ENCODE data around the gene CLEC2A. TPM values are rescaled to one million over a fixed set of nuclear protein-coding genes. Genes with fewer than 3 reads are reported as not detected.
"Not testable (repeated sequence)": the region's sequence is repeated elsewhere in the genome, so short reads cannot be mapped to it uniquely, and the experiment has no call there.

The CLEC2A gene, protein sequence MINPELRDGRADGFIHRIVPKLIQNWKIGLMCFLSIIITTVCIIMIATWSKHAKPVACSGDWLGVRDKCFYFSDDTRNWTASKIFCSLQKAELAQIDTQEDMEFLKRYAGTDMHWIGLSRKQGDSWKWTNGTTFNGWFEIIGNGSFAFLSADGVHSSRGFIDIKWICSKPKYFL
- total RNA-seq (not detected), polyA plus RNA-seq (not detected)

DNA sequence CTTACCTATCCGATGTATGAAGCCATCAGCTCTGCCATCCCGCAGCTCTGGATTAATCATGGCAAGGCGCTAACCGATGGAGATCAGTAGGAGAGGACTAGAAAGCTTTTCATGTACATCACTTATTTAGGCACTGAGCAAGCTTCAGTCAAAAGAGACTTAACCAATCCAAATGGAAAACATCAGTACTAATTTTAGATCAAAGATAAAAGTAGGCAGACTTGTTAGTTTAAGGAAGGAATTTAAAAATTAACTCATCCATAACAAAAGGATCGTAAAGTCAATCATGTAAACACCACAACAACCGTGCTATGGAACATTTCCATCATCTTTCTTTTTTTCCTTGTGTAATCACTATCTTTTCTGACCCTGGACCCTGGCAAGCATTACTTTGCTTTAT lies at the start of gene CLEC2A:
CLEC2A (minus strand) TSS at position 101 of the 400 bp plus-strand sequence; CDS start at position 60, 41 bp downstream.
- no peaks in the 10 kb centered on the region for H3K4me1 ChIP-seq
- H3K36me3 ChIP-seq: no peaks in the 10 kb centered on the region
- intact Hi-C loops (cut with DNase I): no loop called here
- no peaks in the 10 kb centered on the region for H3K9me3 ChIP-seq
- TF ChIP-seq, protein P1, sequence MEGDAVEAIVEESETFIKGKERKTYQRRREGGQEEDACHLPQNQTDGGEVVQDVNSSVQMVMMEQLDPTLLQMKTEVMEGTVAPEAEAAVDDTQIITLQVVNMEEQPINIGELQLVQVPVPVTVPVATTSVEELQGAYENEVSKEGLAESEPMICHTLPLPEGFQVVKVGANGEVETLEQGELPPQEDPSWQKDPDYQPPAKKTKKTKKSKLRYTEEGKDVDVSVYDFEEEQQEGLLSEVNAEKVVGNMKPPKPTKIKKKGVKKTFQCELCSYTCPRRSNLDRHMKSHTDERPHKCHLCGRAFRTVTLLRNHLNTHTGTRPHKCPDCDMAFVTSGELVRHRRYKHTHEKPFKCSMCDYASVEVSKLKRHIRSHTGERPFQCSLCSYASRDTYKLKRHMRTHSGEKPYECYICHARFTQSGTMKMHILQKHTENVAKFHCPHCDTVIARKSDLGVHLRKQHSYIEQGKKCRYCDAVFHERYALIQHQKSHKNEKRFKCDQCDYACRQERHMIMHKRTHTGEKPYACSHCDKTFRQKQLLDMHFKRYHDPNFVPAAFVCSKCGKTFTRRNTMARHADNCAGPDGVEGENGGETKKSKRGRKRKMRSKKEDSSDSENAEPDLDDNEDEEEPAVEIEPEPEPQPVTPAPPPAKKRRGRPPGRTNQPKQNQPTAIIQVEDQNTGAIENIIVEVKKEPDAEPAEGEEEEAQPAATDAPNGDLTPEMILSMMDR (IDR thresholded peaks at IDR 0.05): no peak
- TF ChIP-seq POLR2A (IDR thresholded peaks at IDR 0.05) (no peak), POLR2AphosphoS5 (IDR thresholded peaks at IDR 0.05) (no peak), EP300 (IDR thresholded peaks at IDR 0.05) (no peak)
- H3K27ac ChIP-seq: no peak within 1 kb of the TSS
- H3K27me3 ChIP-seq: no peaks in the 10 kb centered on the region
- H3K4me3 ChIP-seq: no peak within 1 kb of the TSS
- DNase-seq: no peak
- WGBS, 2 donors: 50 to 79% methylated on average over 6 of the region's 6 CpGs

DNA sequence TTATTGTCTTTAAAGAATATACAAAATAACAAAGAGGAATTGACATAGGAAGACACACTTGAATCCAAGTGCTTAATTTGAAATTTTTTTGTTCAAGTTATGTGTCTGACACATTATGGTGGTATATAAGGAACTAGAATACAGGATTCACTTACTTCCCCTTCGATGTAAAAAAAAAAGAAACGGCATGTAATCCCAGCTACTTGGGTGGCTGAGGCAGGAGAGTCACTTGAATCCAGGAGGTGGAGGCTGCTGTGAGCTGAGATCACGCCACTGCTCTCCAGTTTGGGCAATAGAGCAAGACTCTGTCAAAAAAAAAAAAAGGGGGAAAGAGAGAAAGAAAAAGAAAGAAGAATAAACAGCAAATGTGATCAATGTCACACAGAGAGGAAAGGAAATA lies 48.0 kb upstream of the CLEC2A start:
- WGBS, 2 donors: 81 to 82% methylated on average over 3 of the region's 3 CpGs
- no peak for DNase-seq
- no peak overlapping the region for H3K27ac ChIP-seq
- no peaks in the 10 kb centered on the region for H3K36me3 ChIP-seq
- H3K9me3 ChIP-seq: no peaks in the 10 kb centered on the region
- H3K27me3 ChIP-seq: no peaks in the 10 kb centered on the region
- TF ChIP-seq POLR2A (IDR thresholded peaks at IDR 0.05) (no peak), POLR2AphosphoS5 (IDR thresholded peaks at IDR 0.05) (no peak), EP300 (IDR thresholded peaks at IDR 0.05) (no peak)
- TF ChIP-seq, protein P1 (IDR thresholded peaks at IDR 0.05): no peak
- H3K4me3 ChIP-seq: no peak overlapping the region
- no peaks in the 10 kb centered on the region for H3K4me1 ChIP-seq
- intact Hi-C loops (cut with DNase I): no loop called here

DNA sequence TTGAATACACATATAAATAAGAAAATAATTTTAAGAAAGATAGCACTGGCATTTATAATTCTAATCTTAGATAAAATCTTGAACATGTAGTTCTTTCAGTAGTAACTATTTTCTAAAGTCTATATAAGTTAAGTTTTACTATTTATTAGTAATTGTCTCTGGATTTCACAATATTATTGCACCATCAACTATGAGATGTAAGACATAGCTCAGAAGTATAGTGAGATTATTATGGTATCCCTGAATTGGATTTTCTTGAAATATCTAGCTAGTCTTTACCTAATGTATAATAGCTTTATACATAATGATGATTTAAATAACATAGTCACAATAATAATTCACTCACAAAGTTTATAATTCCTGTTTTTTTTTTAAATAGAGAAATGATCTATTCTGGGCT lies 45.7 kb upstream of the CLEC2A start:
- Histone ChIP-seq H3K27me3 (no peaks in the 10 kb centered on the region), H3K4me1 (no peaks in the 10 kb centered on the region), H3K36me3 (no peaks in the 10 kb centered on the region), H3K9me3 (no peaks in the 10 kb centered on the region), H3K4me3 (no peak overlapping the region), H3K27ac (no peak overlapping the region)
- intact Hi-C loops (cut with DNase I): no loop called here
- TF ChIP-seq EP300 (IDR thresholded peaks at IDR 0.05) (no peak), POLR2AphosphoS5 (IDR thresholded peaks at IDR 0.05) (no peak), POLR2A (IDR thresholded peaks at IDR 0.05) (no peak)
- TF ChIP-seq, protein P1 (IDR thresholded peaks at IDR 0.05): no peak
- no peak for DNase-seq

DNA sequence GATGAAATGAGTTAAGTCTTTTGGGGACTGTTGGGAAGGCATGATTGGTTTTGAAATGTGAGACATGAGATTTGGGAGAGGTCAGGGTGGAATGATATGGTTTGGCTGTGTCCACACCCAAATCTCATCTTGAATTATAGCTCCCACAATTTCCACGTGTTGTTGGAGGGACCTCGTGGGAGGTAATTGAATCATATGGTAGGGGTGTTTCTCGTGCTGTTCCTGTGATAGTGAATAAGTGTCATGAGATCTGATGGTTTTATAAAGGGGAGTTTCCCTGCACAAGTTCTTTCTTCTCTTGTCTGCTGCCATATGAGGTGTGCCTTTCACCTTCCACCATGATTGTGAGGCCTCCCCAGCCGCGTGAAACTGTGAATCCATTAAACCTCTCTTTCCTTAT lies 44.5 kb upstream of the CLEC2A start:
- H3K36me3 ChIP-seq; DNase-seq; H3K27ac ChIP-seq; intact Hi-C loops (cut with DNase I); H3K4me1 ChIP-seq; H3K27me3 ChIP-seq; H3K9me3 ChIP-seq; H3K4me3 ChIP-seq: not testable (repeated sequence)
- WGBS, 2 donors: 54 to 63% methylated on average over 5 of the region's 5 CpGs

DNA sequence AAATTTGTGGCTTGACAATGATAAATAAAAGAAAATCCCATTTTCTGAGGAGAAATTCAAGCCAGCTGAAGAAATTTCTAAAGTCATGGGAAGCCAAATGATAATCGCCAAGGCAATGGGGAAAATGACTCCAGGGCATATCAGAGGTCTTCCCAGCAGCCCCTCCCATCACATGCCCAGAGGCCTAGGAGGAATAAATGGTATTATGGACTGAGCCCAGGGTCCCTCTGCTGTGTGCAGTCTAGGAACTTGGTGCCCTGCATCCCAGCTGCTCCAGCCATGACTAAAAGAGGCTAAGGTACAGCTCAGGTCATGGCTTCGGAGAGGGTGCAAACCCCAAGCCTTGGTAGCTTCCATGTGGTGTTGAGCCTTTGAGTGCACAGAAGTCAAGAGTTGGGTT lies 43.4 kb upstream of the CLEC2A start:
- WGBS, 2 donors: 93% methylated on average over 2 of the region's 2 CpGs
- Histone ChIP-seq H3K27ac (no peak overlapping the region), H3K4me1 (no peaks in the 10 kb centered on the region), H3K4me3 (no peak overlapping the region), H3K9me3 (no peaks in the 10 kb centered on the region), H3K27me3 (no peaks in the 10 kb centered on the region), H3K36me3 (no peaks in the 10 kb centered on the region)
- DNase-seq: no peak
- TF ChIP-seq, protein P1 (IDR thresholded peaks at IDR 0.05): no peak
- TF ChIP-seq EP300 (IDR thresholded peaks at IDR 0.05) (no peak), POLR2A (IDR thresholded peaks at IDR 0.05) (no peak), POLR2AphosphoS5 (IDR thresholded peaks at IDR 0.05) (no peak)
- intact Hi-C loops (cut with DNase I): no loop called here

DNA sequence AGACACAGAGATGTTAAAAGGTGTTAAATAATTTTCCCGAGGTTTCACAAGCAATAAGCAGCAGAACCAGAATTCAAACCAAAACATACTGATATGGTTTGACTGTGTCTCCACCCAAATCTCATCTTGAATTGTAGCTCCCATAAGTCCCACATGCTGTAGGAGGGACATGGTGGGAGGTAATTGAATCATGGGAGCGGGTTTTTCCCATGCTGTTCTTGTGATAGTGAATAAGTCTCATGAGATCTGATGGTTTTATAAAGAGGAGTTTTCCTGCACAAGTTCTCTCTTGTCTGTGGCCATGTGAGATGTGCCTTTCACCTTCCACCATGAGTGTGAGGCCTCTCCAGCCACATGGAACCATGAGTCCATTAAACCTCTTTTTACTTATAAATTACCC lies 42.6 kb upstream of the CLEC2A start:
- WGBS, 2 donors: 88 to 95% methylated on average over 2 of the region's 2 CpGs
- not testable (repeated sequence) for H3K27me3 ChIP-seq, H3K36me3 ChIP-seq

More for the DNA sequence above, 42.6 kb upstream of the CLEC2A start:
- H3K9me3 ChIP-seq; H3K4me3 ChIP-seq; DNase-seq; intact Hi-C loops (cut with DNase I); H3K4me1 ChIP-seq; H3K27ac ChIP-seq: not testable (repeated sequence)
